ENCODE results near the gene LGALS1. TPM values are rescaled to one million over a fixed set of nuclear protein-coding genes. Genes with fewer than 3 reads are reported as not detected.

LGALS1 gene
- total RNA-seq, 1 experiment from 2014 or later = 2,325 TPM

- DNase-seq = no peak
- ChIA-PET POLR2A (ENCODE audit: unreplicated experiment) (no interaction called here), CTCF (no interaction called here)
- peaks cover 62% of the 10 kb centered on the region for H3K79me2 ChIP-seq (ENCODE audit: low read length)
- no peaks in the 10 kb centered on the region for H3K27me3 ChIP-seq (ENCODE audit: low read length)
- H3K4me3 ChIP-seq (ENCODE audit: low read length) = no peak overlapping the region
- no peaks in the 10 kb centered on the region for H3F3A ChIP-seq (ENCODE audit: low read length, unreplicated experiment)
- H4K20me1 ChIP-seq (ENCODE audit: low read length) = peaks cover 19% of the 10 kb centered on the region
- TF ChIP-seq CTCF (conservative IDR thresholded peaks at IDR 0.05; ENCODE audit: low read depth, low read length) (no peak), EZH2phosphoT487 (IDR thresholded peaks at IDR 0.05; ENCODE audit: borderline replicate concordance, low read length) (no peak), EZH2 (IDR thresholded peaks at IDR 0.05; ENCODE audit: low read length, unreplicated experiment) (no peak)
- H3K4me1 ChIP-seq (ENCODE audit: insufficient read depth, low read length) = peaks cover 19% of the 10 kb centered on the region
- intact Hi-C loops (cut with micrococcal nuclease) = no loop called here
- no peaks in the 10 kb centered on the region; the same call in 1 of the 2 replicates for H3K36me3 ChIP-seq (ENCODE audit: low read depth, low read length)
- no peak overlapping the region for H3K27ac ChIP-seq (ENCODE audit: low read length)
- H3K9me3 ChIP-seq (ENCODE audit: low read length) = no peaks in the 10 kb centered on the region
- H3K9me2 ChIP-seq (replicated peaks; ENCODE audit: low read length) = no peaks in the 10 kb centered on the region
- H2AFZ ChIP-seq (ENCODE audit: low read length) = no peak overlapping the region
- no TSS peak for BruUV-seq (replicated peaks)
- no peak for ATAC-seq
- H3K9ac ChIP-seq (ENCODE audit: low read length) = no peak overlapping the region
- H3K4me2 ChIP-seq (ENCODE audit: low read length) = no peak overlapping the region
Observed at GRCh38 chr22:37663521-37664140, 11.8 kb upstream of the LGALS1 start.

GRCh38 chr22:37664249-37665101, 11.0 kb upstream of the LGALS1 start:
- Histone ChIP-seq H3K4me2 (ENCODE audit: low read length) (no peak overlapping the region), H4K20me1 (ENCODE audit: low read length) (peaks cover 18% of the 10 kb centered on the region), H3K9me2 (replicated peaks; ENCODE audit: low read length) (no peaks in the 10 kb centered on the region), H3K4me1 (ENCODE audit: insufficient read depth, low read length) (peaks cover 19% of the 10 kb centered on the region), H3K79me2 (ENCODE audit: low read length) (peaks cover 57% of the 10 kb centered on the region), H3F3A (ENCODE audit: low read length, unreplicated experiment) (no peaks in the 10 kb centered on the region), H3K27me3 (ENCODE audit: low read length) (no peaks in the 10 kb centered on the region), H3K9me3 (ENCODE audit: low read length) (no peaks in the 10 kb centered on the region), H3K36me3 (ENCODE audit: low read depth, low read length) (no peaks in the 10 kb centered on the region; the same call in 1 of the 2 replicates), H3K4me3 (ENCODE audit: low read length) (no peak overlapping the region), H2AFZ (ENCODE audit: low read length) (no peak overlapping the region), H3K27ac (ENCODE audit: low read length) (no peak overlapping the region), H3K9ac (ENCODE audit: low read length) (no peak overlapping the region)
- DNase-seq (no peak), ATAC-seq (no peak)
- ChIA-PET POLR2A (ENCODE audit: unreplicated experiment) (no interaction called here), CTCF (no interaction called here)
- intact Hi-C loops (cut with micrococcal nuclease) = no loop called here
- no peak for TF ChIP-seq EZH2phosphoT487 (IDR thresholded peaks at IDR 0.05; ENCODE audit: borderline replicate concordance, low read length)
- no peak for TF ChIP-seq EZH2 (IDR thresholded peaks at IDR 0.05; ENCODE audit: low read length, unreplicated experiment)
- BruUV-seq (replicated peaks) = no TSS peak

GRCh38 chr22:37665487-37665886, 9.9 kb upstream of the LGALS1 start:
- ChIA-PET CTCF (no interaction called here), POLR2A (ENCODE audit: unreplicated experiment) (no interaction called here)
- BruUV-seq (replicated peaks) = no TSS peak
- DNase-seq (no peak), ATAC-seq (no peak)
- peaks cover 11% of the 10 kb centered on the region for H3K4me1 ChIP-seq (ENCODE audit: insufficient read depth, low read length)
- H3K9ac ChIP-seq (ENCODE audit: low read length) = no peak overlapping the region
- no peaks in the 10 kb centered on the region; the same call in 1 of the 2 replicates for H3K36me3 ChIP-seq (ENCODE audit: low read depth, low read length)
- no peaks in the 10 kb centered on the region for H3K9me2 ChIP-seq (replicated peaks; ENCODE audit: low read length)
- H2AFZ ChIP-seq (ENCODE audit: low read length) = no peak overlapping the region
- H3K79me2 ChIP-seq (ENCODE audit: low read length) = peaks cover 47% of the 10 kb centered on the region
- no peak overlapping the region for H3K4me3 ChIP-seq (ENCODE audit: low read length)
- no peaks in the 10 kb centered on the region for H3K9me3 ChIP-seq (ENCODE audit: low read length)
- H3F3A ChIP-seq (ENCODE audit: low read length, unreplicated experiment) = no peaks in the 10 kb centered on the region
- H4K20me1 ChIP-seq (ENCODE audit: low read length) = peaks cover 8% of the 10 kb centered on the region
- H3K4me2 ChIP-seq (ENCODE audit: low read length) = no peak overlapping the region
- TF ChIP-seq CTCF (conservative IDR thresholded peaks at IDR 0.05; ENCODE audit: low read depth, low read length) = no peak
- no peak for TF ChIP-seq EZH2 (IDR thresholded peaks at IDR 0.05; ENCODE audit: low read length, unreplicated experiment)
- no peak for TF ChIP-seq EZH2phosphoT487 (IDR thresholded peaks at IDR 0.05; ENCODE audit: borderline replicate concordance, low read length)
- no peaks in the 10 kb centered on the region for H3K27me3 ChIP-seq (ENCODE audit: low read length)
- intact Hi-C loops (cut with micrococcal nuclease) = no loop called here
- no peak overlapping the region for H3K27ac ChIP-seq (ENCODE audit: low read length)
